MCF 10A (cell line): ENCODE results near the gene SIGLEC11. TPM values are rescaled to one million over a fixed set of nuclear protein-coding genes. Genes with fewer than 3 reads are reported as not detected.
"Not testable (repeated sequence)": the region's sequence is repeated elsewhere in the genome, so short reads cannot be mapped to it uniquely, and the experiment has no call there.

Source experiments
- BruUV-seq: library from RNA; stranded (reverse); fragments of 400-500 nt; replicated peaks from 2 replicates; lab custom pipeline; 2021; lab: Mats Ljungman, UMichigan
- CTCF ChIA-PET: fragments of 300-600 bp; sonication (Branson Sonifier 250); formaldehyde crosslinking; extraction: SDS; loops from one replicate; lab custom pipeline; 2021; ENCODE audit warnings: antibody characterized with exemption, inconsistent platforms; lab: Yijun Ruan, JAX
- POLR2A ChIA-PET: fragments of 300-600, 350-650 bp; sonication (Branson Sonifier 250); formaldehyde crosslinking; extraction: SDS; loops from one replicate; lab custom pipeline; 2020; ENCODE audit warnings: antibody characterized with exemption, inconsistent platforms; lab: Yijun Ruan, JAX
- DNase-seq: peaks from one replicate; pipeline ENCODE4 v3.0.0-alpha.2; 2018; ENCODE audit not compliant: unreplicated experiment
- H3K27ac Mint-ChIP-seq: one replicate; pipeline ENCODE4 v1.8.0; 2022; ENCODE audit warnings: mild to moderate bottlenecking, low read depth, mixed read lengths; ENCODE audit not compliant: unreplicated experiment
- H3K27me3 Mint-ChIP-seq: one replicate; pipeline ENCODE4 v1.8.0; 2022; ENCODE audit warnings: mixed read lengths; ENCODE audit not compliant: insufficient read depth, unreplicated experiment
- H3K36me3 Mint-ChIP-seq: one replicate; pipeline ENCODE4 v1.8.0; 2022; ENCODE audit warnings: mild to moderate bottlenecking, moderate library complexity, mixed read lengths; ENCODE audit not compliant: insufficient read depth, unreplicated experiment
- H3K4me1 Mint-ChIP-seq: one replicate; pipeline ENCODE4 v1.8.0; 2022; ENCODE audit warnings: mixed read lengths; ENCODE audit not compliant: insufficient read depth, unreplicated experiment
- H3K4me3 Mint-ChIP-seq: one replicate; pipeline ENCODE4 v1.8.0; 2022; ENCODE audit warnings: mild to moderate bottlenecking, moderate library complexity, mixed read lengths; ENCODE audit not compliant: unreplicated experiment
- H3K9me3 Mint-ChIP-seq: one replicate; pipeline ENCODE4 v1.8.0; 2022; ENCODE audit warnings: mixed read lengths; ENCODE audit not compliant: unreplicated experiment
- intact Hi-C: fragments of 100-400 bp; cut with micrococcal nuclease; formaldehyde crosslinking; loops from 2 replicates; pipeline ENCODE4 v1.14.1; 2022
- total RNA-seq: library from RNA; stranded (reverse); gene quantifications from 2 replicates; pipeline ENCODE4 v1.2.3, GENCODE V29; 2022
- TF ChIP-seq, protein P1 (sequence below): fragments of 200-600 bp; IDR thresholded peaks from one replicate; pipeline ENCODE4 v1.8.0; 2022; ENCODE audit warnings: antibody characterized with exemption, mild to moderate bottlenecking; ENCODE audit not compliant: unreplicated experiment

The SIGLEC11 gene
- total RNA-seq, 1 experiment from 2014 or later = not detected

DNA sequence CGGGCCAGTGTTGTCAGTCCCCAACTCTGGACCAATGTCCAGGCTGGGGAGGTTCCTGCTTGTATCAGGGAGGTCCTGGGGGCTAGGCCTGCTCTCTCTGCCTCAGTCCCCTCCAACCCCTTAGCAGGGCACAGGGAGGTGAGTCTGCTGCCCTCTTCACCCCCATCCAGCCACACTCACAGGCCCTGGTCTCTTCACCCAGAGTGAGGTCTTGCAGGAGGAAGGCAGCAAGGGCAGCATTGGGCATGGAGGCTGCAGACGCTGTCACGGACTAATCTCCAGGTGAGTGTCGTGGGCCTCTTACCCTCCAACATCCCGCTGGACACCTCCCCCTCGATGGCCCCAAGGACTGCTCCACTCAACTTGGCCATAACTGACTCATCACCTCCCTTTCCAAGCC, 11.9 kb upstream of the SIGLEC11 start:
- H3K9me3 Mint-ChIP-seq = no peaks in the 10 kb centered on the region
- DNase-seq = no peak
- H3K36me3 Mint-ChIP-seq = no peaks in the 10 kb centered on the region
- intact Hi-C loops = no loop called here
- TF ChIP-seq, protein P1, sequence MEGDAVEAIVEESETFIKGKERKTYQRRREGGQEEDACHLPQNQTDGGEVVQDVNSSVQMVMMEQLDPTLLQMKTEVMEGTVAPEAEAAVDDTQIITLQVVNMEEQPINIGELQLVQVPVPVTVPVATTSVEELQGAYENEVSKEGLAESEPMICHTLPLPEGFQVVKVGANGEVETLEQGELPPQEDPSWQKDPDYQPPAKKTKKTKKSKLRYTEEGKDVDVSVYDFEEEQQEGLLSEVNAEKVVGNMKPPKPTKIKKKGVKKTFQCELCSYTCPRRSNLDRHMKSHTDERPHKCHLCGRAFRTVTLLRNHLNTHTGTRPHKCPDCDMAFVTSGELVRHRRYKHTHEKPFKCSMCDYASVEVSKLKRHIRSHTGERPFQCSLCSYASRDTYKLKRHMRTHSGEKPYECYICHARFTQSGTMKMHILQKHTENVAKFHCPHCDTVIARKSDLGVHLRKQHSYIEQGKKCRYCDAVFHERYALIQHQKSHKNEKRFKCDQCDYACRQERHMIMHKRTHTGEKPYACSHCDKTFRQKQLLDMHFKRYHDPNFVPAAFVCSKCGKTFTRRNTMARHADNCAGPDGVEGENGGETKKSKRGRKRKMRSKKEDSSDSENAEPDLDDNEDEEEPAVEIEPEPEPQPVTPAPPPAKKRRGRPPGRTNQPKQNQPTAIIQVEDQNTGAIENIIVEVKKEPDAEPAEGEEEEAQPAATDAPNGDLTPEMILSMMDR = no peak
- CTCF ChIA-PET = no interaction called here
- BruUV-seq = no TSS peak
- no peaks in the 10 kb centered on the region for H3K27me3 Mint-ChIP-seq
- POLR2A ChIA-PET = no interaction called here
- no peak overlapping the region for H3K27ac Mint-ChIP-seq
- H3K4me1 Mint-ChIP-seq = no peaks in the 10 kb centered on the region
- no peak overlapping the region for H3K4me3 Mint-ChIP-seq

DNA sequence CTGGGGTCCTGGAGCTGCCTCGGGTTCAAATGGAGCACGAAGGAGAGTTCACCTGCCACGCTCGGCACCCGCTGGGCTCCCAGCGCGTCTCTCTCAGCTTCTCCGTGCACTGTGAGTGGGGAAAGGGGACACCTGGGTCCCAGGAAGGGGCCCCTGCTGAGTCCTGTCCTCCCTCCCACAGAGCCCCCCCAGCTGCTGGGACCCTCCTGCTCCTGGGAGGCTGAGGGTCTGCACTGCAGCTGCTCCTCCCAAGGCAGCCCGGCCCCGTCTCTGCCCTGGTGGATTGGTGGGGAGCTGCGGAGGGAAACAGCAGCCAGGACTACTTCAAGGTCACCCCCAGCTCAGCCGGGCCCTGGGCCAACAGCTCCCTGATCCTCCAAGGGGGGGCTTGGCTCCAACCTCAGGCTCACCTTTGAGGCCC, 11.0 kb upstream of the SIGLEC11 start:
- Mint-ChIP-seq H3K4me3 (no peak overlapping the region), H3K4me1 (no peaks in the 10 kb centered on the region), H3K36me3 (no peaks in the 10 kb centered on the region), H3K27me3 (no peaks in the 10 kb centered on the region), H3K9me3 (no peaks in the 10 kb centered on the region), H3K27ac (no peak overlapping the region)
- ChIA-PET CTCF (no interaction called here), POLR2A (no interaction called here)
- DNase-seq = no peak
- intact Hi-C loops = no loop called here
- BruUV-seq = no TSS peak
- TF ChIP-seq, protein P1 = no peak

DNA sequence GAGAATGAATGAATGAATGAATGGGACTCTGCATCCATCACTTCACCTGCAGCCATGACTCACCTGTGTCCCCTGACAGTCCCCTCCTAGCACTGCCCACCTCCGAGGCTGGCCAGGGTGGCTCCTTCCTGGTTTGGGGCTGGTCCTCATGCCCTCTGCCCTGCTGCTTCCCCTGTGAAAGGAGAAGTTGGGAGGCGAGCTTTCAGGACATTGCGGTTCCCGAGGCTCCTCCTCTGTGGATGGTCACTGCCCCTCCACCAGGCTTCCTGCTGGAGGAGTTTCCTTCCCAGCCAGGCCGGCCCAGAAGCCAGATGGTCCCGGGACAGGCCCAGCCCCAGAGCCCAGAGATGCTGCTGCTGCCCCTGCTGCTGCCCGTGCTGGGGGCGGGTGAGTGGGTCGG, 8.4 kb upstream of the SIGLEC11 start:
- H3K9me3 Mint-ChIP-seq, POLR2A ChIA-PET, BruUV-seq: not testable (repeated sequence)

DNA sequence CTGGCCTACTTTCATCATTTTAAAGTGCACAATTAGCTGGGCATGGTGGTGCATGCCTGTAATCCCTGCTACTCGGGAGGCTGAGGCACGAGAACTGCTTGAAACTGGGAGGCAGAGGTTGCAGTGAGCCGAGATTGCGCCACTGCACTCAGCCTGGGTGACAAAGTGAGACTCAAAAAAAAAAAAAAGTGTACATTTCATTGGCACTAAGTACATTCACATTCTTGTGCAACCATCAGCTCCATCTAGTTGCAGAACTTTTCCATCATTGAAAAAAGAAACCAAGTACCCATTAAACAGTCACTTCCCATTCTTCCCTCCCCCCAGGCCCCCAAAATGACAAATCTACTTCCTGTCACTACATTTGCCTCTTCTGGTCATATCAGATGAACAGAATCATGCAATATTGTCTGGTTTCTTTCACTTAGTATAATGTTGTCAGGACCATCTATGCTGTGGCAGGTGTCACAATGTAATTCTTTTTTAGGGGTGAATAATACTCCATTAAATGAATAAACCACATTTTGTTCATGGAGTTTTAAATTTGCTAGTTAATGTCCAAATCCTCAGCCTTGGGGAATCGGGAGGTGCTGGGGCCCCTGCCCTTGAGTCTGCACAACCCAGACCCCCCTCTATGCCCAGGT, 7.4 kb upstream of the SIGLEC11 start:
- Mint-ChIP-seq H3K4me1 (no peaks in the 10 kb centered on the region), H3K4me3 (no peak overlapping the region), H3K27ac (no peak overlapping the region), H3K36me3 (no peaks in the 10 kb centered on the region), H3K9me3 (no peaks in the 10 kb centered on the region), H3K27me3 (no peaks in the 10 kb centered on the region)
- POLR2A ChIA-PET = interaction anchor here (0.8 kb wide), 1 partner anchor 181 kb away, joined by 3 read pairs; no protein-coding TSS in a partner anchor
- TF ChIP-seq, protein P1 = no peak
- CTCF ChIA-PET = interaction anchor here (1.1 kb wide), 1 partner anchor 12 kb away, joined by 7 read pairs; no protein-coding TSS in a partner anchor
- DNase-seq = no peak
- intact Hi-C loops = no loop called here
- BruUV-seq = no TSS peak

More for the DNA sequence above, 8.4 kb upstream of the SIGLEC11 start:
- H3K4me1 Mint-ChIP-seq, DNase-seq, H3K27me3 Mint-ChIP-seq, CTCF ChIA-PET, H3K4me3 Mint-ChIP-seq, H3K36me3 Mint-ChIP-seq, intact Hi-C loops, H3K27ac Mint-ChIP-seq: not testable (repeated sequence)

DNA sequence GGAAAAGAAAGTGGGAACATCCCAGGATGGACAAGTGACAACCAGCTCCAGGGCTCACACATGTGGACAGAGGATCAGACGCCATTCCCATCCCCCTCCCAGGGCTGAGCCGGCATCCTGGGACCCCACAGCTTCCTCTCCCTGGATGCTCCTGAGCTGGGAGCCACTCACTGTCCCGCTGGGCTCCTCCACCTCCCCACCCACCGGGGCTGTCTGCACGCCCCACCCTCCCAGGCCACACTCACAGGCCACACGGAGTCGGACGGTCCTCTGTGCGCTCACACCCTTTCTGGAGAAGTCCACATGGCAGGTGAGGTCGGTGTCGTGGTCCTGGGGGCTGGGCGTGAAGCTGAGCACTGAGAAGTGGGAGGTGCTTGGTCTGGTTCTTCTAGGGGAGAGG, 1.1 kb downstream of the SIGLEC11 start:
- H3K4me3 Mint-ChIP-seq, BruUV-seq, H3K36me3 Mint-ChIP-seq, H3K9me3 Mint-ChIP-seq, H3K4me1 Mint-ChIP-seq, CTCF ChIA-PET, H3K27ac Mint-ChIP-seq, POLR2A ChIA-PET, intact Hi-C loops, H3K27me3 Mint-ChIP-seq, DNase-seq: not testable (repeated sequence)

DNA sequence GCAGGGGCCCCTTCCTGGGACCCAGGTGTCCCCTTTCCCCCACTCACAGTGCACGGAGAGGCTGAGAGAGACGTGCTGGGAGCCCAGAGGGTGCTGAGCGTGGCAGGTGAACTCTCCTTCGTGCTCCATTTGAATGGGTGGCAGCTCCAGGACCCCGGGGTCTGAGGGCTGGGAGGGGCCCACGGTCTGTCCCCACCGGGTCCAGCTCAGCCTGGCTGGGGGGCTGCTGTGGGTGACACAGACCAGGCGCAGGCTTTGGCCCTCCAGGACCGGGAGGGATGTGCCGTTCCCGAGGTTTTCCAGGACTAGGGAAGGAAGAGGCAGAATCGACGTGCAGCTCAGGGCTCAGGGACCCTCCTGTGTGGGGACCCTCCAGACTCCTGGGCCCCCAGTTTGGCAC, 2.4 kb downstream of the SIGLEC11 start:
- H3K36me3 Mint-ChIP-seq, H3K27ac Mint-ChIP-seq, DNase-seq, POLR2A ChIA-PET, H3K4me3 Mint-ChIP-seq, intact Hi-C loops, H3K4me1 Mint-ChIP-seq, H3K9me3 Mint-ChIP-seq, BruUV-seq: not testable (repeated sequence)
- peaks cover 18% of the 10 kb centered on the region for H3K27me3 Mint-ChIP-seq
- CTCF ChIA-PET = interaction anchor here (0.9 kb wide), 1 partner anchor 24 kb away, joined by 4 read pairs; no protein-coding TSS in a partner anchor

DNA sequence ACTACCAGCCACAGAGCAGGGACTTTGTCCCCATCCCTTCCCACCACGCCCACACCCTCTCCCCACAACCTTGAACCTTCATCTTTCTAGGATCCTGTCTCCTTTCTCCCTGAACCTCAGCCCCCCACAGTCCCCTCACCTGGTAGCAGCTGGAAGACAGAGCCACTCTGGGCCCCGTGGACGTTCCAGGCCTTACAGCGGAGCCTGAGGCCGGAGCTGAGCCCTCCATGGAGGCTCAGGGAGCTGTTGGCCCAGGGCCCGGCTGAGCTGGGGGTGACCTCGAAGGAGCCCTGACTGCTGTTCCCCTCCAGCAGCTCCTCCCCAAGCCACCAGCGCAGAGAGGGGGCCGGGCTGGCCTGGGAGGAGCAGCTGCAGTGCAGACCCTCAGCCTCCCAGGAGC, 2.8 kb downstream of the SIGLEC11 start:
- POLR2A ChIA-PET, DNase-seq, intact Hi-C loops, H3K9me3 Mint-ChIP-seq, H3K4me1 Mint-ChIP-seq, H3K27ac Mint-ChIP-seq, H3K36me3 Mint-ChIP-seq, H3K4me3 Mint-ChIP-seq, BruUV-seq: not testable (repeated sequence)
- H3K27me3 Mint-ChIP-seq = peaks cover 20% of the 10 kb centered on the region
- CTCF ChIA-PET = interaction anchor here (0.7 to 0.9 kb wide), 2 partner anchors 25 to 820 kb away, joined by 4 read pairs; no protein-coding TSS in a partner anchor
